Activated naive CD8-positive, alpha-beta T cell treated with anti-CD3 and anti-CD28 coated beads, Interleukin-2, amount 10 ng/mL, durations not matched to agents 7 days and 5 days (primary cell): ENCODE measurements around the gene FCHO1. TPM values are rescaled to one million over a fixed set of nuclear protein-coding genes. Genes with fewer than 3 reads are reported as not detected.

ENCODE experiments used
- ATAC-seq: fragments of 150-1000 bp; cut with Tn5 transposase; one replicate; pipeline ENCODE4 v1.10.0; 2021; ENCODE audit warnings: low read depth, moderate library complexity
- POLR2A ChIA-PET: fragments of 350-600 bp; sonication (Branson Sonifier 250); formaldehyde crosslinking; loops from one replicate; lab custom pipeline; 2021; ENCODE audit warnings: antibody characterized with exemption; lab: Charles Lee
- DNase-seq: peaks from one replicate; pipeline ENCODE4 v3.0.0; 2021
- H3K27ac Mint-ChIP-seq: one replicate; pipeline ENCODE4 v1.8.0; 2022; ENCODE audit warnings: mild to moderate bottlenecking, mixed read lengths
- H3K27me3 Mint-ChIP-seq: one replicate; pipeline ENCODE4 v1.8.0; 2022; ENCODE audit warnings: mild to moderate bottlenecking, moderate library complexity, mixed read lengths
- H3K36me3 Mint-ChIP-seq: one replicate; pipeline ENCODE4 v1.8.0; 2021; ENCODE audit warnings: mild to moderate bottlenecking, mixed read lengths
- H3K4me1 Mint-ChIP-seq: one replicate; pipeline ENCODE4 v1.8.0; 2021; ENCODE audit warnings: mixed read lengths
- H3K4me3 Mint-ChIP-seq: one replicate; pipeline ENCODE4 v1.8.0; 2022; ENCODE audit warnings: mild to moderate bottlenecking, moderate library complexity, mixed read lengths
- H3K9me3 Mint-ChIP-seq: one replicate; pipeline ENCODE4 v1.8.0; 2021; ENCODE audit warnings: mixed read lengths
- total RNA-seq, 2 experiments: library from RNA; stranded (reverse); gene quantifications; one replicate each; pipeline ENCODE4 v1.2.3, GENCODE V29; 2021

FCHO1 gene
- total RNA-seq, 2 experiments from 2014 or later, result 74.2 to 77.9 TPM

DNA sequence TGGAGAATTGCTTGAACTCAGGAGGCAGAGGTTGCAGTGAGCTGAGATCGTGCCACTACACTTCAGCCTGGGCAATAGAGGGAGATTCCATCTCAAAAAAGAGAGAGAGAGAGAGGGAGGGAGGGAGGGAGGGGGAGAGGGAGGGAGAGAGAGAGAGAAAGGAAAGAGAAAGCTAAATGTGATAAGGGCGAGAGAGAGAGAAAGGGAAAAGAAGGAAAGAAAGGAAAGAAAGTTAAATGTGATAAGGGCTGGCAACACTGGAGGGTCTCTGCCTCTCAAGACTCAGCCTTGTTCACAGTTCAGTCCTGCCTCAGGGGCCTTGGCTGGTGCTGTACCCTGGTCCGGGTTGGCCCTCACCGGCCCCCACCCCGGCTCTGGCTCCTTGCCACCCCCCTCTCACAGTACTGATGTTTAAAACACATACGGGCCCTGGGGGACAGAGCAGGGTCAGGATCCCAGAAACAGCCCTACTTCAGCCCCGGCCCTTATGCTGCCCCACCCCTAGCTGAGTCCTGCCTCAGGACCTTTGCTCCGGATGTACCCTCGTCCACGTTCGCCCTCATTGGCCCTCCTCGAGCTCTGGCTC lies 28.5 kb upstream of the FCHO1 start:
- Mint-ChIP-seq H3K4me3 (no peak overlapping the region), H3K27ac (no peak overlapping the region), H3K27me3 (no peaks in the 10 kb centered on the region), H3K9me3 (no peaks in the 10 kb centered on the region), H3K36me3 (peaks cover 8% of the 10 kb centered on the region), H3K4me1 (peaks cover 30% of the 10 kb centered on the region)
- POLR2A ChIA-PET, result no interaction called here
- DNase-seq (no peak), ATAC-seq (no peak)

DNA sequence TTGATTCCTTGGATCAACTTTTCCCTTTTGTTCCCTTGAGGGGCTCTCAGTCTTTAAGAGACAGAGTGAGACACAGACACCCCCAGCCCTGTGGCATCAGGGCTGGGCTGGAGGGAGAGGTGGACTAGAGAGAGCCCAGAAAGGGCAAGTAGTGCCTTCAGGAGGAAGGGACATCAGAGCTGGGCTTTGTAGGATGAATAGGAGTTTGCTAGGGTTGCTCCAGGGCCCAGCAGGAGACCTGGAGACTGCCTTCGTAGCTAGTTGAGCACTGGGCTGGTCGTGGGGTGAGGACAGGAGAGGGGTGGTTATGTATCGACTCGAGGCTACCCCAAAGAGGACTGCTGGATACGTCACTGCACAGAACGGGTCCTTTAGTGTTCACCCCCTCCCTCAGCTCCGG lies 26.6 kb upstream of the FCHO1 start:
- DNase-seq (no peak), ATAC-seq (no peak)
- Mint-ChIP-seq H3K27me3 (no peaks in the 10 kb centered on the region), H3K9me3 (no peaks in the 10 kb centered on the region), H3K4me1 (peaks cover 23% of the 10 kb centered on the region), H3K4me3 (no peak overlapping the region), H3K36me3 (peaks cover 8% of the 10 kb centered on the region), H3K27ac (no peak overlapping the region)
- POLR2A ChIA-PET, result interaction anchor here (0.5 kb wide), 1 partner anchor 18 kb away, joined by 4 read pairs; no protein-coding TSS in a partner anchor

DNA sequence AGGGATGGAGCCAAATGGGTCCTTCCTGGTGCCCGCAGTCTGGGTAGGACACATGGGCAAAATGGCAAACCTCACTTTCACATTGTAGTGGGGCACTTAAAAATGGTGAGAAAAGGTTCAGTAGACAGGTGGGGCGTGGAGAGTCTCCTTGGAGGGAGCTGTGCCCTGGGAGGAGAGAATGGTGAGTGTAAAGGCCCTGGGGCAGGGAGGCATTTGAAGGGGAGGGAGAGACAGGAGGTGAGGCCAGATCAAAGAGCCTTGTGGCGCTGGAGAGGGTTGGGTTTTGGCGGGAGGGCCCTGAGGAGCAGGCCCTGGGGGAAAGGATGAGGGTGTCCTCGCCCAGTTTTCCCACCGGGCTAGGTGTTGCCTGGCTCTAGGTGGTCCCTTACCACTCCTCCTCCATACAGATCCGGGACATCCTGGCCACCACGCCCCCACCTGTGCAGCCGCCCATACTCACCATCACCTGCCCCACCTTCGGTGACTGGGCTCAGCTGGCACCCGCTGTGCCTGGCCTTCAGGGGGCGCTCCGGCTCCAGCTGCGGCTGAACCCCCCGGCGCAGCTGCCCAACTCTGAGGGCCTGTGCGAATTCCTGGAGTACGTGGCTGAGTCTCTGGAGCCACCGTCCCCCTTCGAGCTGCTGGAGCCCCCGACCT lies 25.7 kb upstream of the FCHO1 start:
- H3K27ac Mint-ChIP-seq, result no peak overlapping the region
- H3K4me1 Mint-ChIP-seq, result peaks cover 19% of the 10 kb centered on the region

DNA sequence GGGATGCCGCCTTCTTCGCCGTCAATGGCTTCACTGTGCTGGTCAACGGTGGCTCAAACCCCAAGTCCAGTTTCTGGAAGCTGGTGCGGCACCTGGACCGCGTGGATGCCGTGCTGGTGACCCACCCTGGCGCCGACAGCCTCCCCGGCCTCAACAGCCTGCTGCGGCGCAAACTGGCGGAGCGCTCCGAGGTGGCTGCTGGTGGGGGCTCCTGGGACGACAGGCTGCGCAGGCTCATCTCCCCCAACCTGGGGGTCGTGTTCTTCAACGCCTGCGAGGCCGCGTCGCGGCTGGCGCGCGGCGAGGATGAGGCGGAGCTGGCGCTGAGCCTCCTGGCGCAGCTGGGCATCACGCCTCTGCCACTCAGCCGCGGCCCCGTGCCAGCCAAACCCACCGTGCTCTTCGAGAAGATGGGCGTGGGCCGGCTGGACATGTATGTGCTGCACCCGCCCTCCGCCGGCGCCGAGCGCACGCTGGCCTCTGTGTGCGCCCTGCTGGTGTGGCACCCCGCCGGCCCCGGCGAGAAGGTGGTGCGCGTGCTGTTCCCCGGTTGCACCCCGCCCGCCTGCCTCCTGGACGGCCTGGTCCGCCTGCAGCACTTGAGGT lies 25.0 kb upstream of the FCHO1 start:
- H3K27ac Mint-ChIP-seq, result no peak overlapping the region
- H3K4me1 Mint-ChIP-seq, result peaks cover 16% of the 10 kb centered on the region
- H3K4me3 Mint-ChIP-seq, result no peak overlapping the region
- H3K27me3 Mint-ChIP-seq, result no peaks in the 10 kb centered on the region
- DNase-seq, result no peak
- H3K36me3 Mint-ChIP-seq, result peaks cover 22% of the 10 kb centered on the region
- no peak for ATAC-seq
- POLR2A ChIA-PET, result no interaction called here
- H3K9me3 Mint-ChIP-seq, result no peaks in the 10 kb centered on the region

More for the DNA sequence above, 25.7 kb upstream of the FCHO1 start:
- no peak for ATAC-seq
- peaks cover 15% of the 10 kb centered on the region for H3K36me3 Mint-ChIP-seq
- H3K4me3 Mint-ChIP-seq, result no peak overlapping the region
- POLR2A ChIA-PET, result no interaction called here
- DNase-seq, result peak; percentile 47
- H3K27me3 Mint-ChIP-seq, result no peaks in the 10 kb centered on the region
- H3K9me3 Mint-ChIP-seq, result no peaks in the 10 kb centered on the region

DNA sequence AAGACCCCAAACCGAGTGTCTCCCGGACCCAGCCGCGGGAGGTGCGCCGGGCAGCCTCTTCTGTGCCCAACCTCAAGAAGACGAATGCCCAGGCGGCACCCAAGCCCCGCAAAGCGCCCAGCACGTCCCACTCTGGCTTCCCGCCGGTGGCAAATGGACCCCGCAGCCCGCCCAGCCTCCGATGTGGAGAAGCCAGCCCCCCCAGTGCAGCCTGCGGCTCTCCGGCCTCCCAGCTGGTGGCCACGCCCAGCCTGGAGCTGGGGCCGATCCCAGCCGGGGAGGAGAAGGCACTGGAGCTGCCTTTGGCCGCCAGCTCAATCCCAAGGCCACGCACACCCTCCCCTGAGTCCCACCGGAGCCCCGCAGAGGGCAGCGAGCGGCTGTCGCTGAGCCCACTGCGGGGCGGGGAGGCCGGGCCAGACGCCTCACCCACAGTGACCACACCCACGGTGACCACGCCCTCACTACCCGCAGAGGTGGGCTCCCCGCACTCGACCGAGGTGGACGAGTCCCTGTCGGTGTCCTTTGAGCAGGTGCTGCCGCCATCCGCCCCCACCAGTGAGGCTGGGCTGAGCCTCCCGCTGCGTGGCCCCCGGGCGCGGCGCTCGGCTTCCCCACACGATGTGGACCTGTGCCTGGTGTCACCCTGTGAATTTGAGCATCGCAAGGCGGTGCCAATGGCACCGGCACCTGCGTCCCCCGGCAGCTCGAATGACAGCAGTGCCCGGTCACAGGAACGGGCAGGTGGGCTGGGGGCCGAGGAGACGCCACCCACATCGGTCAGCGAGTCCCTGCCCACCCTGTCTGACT lies 24.1 kb upstream of the FCHO1 start:
- Mint-ChIP-seq H3K36me3 (peaks cover 28% of the 10 kb centered on the region), H3K4me3 (no peak overlapping the region), H3K27me3 (no peaks in the 10 kb centered on the region), H3K27ac (no peak overlapping the region), H3K9me3 (no peaks in the 10 kb centered on the region), H3K4me1 (peaks cover 13% of the 10 kb centered on the region)
- POLR2A ChIA-PET, result interaction anchor here (1.3 kb wide), 1 partner anchor 24 kb away, joined by 3 read pairs; the partner anchor contains the start of gene FCHO1
- DNase-seq, result no peak
- ATAC-seq, result no peak

DNA sequence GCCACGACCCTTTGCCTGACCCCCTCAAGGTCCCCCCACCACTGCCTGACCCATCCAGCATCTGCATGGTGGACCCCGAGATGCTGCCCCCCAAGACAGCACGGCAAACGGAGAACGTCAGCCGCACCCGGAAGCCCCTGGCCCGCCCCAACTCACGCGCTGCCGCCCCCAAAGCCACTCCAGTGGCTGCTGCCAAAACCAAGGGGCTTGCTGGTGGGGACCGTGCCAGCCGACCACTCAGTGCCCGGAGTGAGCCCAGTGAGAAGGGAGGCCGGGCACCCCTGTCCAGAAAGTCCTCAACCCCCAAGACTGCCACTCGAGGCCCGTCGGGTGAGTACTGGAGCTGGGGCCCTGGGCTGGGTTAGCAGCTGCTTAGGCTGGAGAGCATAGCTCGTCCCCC lies 23.4 kb upstream of the FCHO1 start:
- DNase-seq (no peak), ATAC-seq (no peak)
- Mint-ChIP-seq H3K27ac (no peak overlapping the region), H3K4me3 (no peak overlapping the region), H3K36me3 (peaks cover 29% of the 10 kb centered on the region), H3K9me3 (no peaks in the 10 kb centered on the region), H3K4me1 (peaks cover 13% of the 10 kb centered on the region), H3K27me3 (no peaks in the 10 kb centered on the region)
- POLR2A ChIA-PET, result interaction anchor here (1.3 kb wide), 1 partner anchor 23 kb away, joined by 3 read pairs; the partner anchor contains the start of gene FCHO1

DNA sequence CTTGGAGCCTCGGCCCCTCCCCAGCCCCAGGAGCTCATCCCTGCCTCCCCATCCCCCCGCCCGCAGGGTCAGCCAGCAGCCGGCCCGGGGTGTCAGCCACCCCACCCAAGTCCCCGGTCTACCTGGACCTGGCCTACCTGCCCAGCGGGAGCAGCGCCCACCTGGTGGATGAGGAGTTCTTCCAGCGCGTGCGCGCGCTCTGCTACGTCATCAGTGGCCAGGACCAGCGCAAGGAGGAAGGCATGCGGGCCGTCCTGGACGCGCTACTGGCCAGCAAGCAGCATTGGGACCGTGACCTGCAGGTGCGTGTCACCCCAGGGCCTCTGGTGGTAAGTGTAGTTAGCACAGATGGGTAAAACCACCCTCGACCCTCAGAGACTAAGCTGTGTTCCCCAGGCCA lies 18.1 kb upstream of the FCHO1 start:
- Mint-ChIP-seq H3K9me3 (no peaks in the 10 kb centered on the region), H3K4me3 (no peak overlapping the region), H3K27ac (no peak overlapping the region), H3K27me3 (no peaks in the 10 kb centered on the region), H3K4me1 (peaks cover 11% of the 10 kb centered on the region), H3K36me3 (peaks cover 23% of the 10 kb centered on the region)
- POLR2A ChIA-PET, result no interaction called here
- ATAC-seq, result no peak
- DNase-seq, result no peak

DNA sequence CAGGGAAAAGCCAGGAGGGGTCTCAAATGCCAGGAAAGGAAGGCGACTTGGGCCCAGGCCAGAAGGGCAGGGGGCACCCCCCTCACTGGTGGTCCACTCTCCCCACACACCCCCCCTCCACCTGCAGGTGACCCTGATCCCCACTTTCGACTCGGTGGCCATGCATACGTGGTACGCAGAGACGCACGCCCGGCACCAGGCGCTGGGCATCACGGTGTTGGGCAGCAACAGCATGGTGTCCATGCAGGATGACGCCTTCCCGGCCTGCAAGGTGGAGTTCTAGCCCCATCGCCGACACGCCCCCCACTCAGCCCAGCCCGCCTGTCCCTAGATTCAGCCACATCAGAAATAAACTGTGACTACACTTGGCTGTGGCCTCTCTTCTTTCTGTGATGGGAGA lies 17.1 kb upstream of the FCHO1 start:
- ATAC-seq (no peak), DNase-seq (no peak)
- no peaks in the 10 kb centered on the region for H3K27me3 Mint-ChIP-seq
- no peak overlapping the region for H3K27ac Mint-ChIP-seq
- POLR2A ChIA-PET, result no interaction called here
- H3K4me1 Mint-ChIP-seq, result peaks cover 14% of the 10 kb centered on the region
- H3K9me3 Mint-ChIP-seq, result no peaks in the 10 kb centered on the region
- H3K36me3 Mint-ChIP-seq, result peaks cover 23% of the 10 kb centered on the region
- no peak overlapping the region for H3K4me3 Mint-ChIP-seq

DNA sequence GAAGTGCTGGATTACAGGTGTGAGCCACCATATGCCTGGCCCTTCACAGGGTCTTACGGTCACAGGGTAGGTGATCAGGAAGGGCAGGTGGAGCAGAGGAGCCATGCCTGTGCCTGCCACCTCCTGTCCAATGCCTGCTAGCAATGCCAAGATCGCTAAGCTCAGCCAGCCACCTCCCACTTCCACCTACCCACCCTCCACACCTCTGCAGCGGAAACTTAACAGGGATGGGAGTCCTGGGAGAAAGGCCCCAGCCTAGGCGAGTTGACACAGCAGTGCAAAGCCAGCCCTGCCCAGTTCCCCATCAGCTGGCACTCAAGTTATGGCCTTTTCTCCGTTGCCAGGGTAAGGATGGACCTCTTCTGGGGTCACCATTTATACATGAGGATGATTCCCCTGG lies 15.9 kb upstream of the FCHO1 start:
- ATAC-seq, result no peak
- Mint-ChIP-seq H3K36me3 (peaks cover 18% of the 10 kb centered on the region), H3K4me3 (no peak overlapping the region), H3K9me3 (no peaks in the 10 kb centered on the region), H3K27me3 (no peaks in the 10 kb centered on the region), H3K4me1 (peaks cover 13% of the 10 kb centered on the region), H3K27ac (no peak overlapping the region)
- POLR2A ChIA-PET, result no interaction called here
- no peak for DNase-seq

DNA sequence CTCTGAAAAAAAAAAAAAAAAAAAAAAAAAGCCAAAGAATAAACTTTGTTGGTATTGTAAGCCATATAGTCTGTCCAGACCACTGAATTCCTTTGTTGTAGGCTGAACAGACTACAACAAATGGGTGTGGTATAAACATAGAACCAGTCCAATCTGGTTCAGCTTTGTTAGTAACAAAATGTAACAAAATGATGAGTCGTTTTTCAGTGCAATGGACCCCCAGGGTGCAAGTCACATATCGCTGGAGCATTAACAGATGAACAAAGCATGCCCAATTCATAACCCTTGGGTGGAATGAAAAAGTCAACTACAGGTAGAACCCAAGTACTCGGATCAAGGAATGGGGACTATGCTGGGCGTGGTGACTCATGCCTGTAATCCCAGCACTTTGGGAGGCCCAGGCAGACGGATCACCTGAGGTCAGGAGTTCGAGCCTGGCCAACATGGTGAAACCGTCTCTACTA lies 13.6 kb upstream of the FCHO1 start:
- Mint-ChIP-seq H3K36me3 (peaks cover 3% of the 10 kb centered on the region), H3K4me3 (no peak overlapping the region), H3K27me3 (no peaks in the 10 kb centered on the region), H3K4me1 (peaks cover 4% of the 10 kb centered on the region), H3K27ac (no peak overlapping the region), H3K9me3 (no peaks in the 10 kb centered on the region)
- no peak for DNase-seq
- ATAC-seq, result no peak
- POLR2A ChIA-PET, result interaction anchor here (1.2 kb wide), 1 partner anchor 17 kb away, joined by 3 read pairs; no protein-coding TSS in a partner anchor

DNA sequence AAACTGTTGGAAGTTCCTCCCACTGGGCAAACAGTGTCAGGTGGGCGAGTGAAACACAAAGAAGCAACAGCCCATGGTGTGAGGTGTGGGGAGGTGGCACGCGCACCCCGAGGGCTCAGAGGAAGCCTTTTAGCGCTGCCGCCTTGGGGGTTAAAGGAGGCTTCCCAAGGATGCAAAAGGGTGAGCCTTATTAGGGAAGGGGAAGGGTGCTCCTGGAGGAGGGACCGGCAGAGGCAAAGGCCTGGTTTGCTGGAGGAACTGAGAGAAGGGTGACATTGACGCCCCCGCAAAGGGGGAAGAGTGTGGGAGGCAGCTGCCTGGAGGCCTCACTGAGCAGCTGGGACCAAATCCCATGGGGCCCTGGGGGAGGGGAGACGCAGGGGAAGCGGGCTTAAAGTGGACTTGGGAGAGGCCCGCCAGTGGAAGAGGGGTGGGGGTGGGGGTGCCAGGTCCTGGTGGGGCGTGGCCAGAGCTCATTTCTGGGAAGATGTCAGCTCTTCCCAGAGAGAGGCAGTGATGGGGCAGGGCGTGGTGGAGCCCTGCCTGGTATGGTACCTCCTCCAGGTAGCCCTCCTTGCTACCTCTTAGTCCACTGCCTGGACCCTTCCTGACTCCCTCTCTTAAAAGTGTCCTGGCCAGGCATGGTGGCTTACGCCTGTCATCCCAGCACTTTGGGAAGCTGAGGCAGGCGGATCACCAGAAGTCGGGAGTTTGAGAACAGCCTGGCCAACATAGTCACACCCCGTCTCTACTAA lies 12.0 kb upstream of the FCHO1 start:
- ATAC-seq, result no peak
- no peak overlapping the region for H3K27ac Mint-ChIP-seq
- POLR2A ChIA-PET, result no interaction called here

DNA sequence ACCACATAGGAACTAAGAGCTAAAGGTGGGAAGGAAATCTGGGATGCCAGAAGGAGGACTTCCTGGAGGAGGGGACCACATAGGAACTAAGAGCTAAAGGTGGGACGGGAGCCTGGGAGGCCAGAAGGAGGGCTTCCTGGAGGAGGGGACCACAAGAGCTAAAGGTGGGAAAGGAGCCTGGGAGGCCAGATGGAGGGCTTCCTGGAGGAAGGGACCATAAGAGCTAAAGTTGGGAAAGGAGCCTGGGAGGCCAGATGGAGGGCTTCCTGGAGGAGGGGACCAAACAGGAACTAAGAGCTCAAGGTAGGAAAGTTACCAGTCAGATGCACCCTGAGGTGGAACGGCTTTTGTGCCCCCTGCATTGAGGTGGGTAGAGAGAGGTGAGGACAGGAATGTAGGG lies 9.8 kb upstream of the FCHO1 start:
- no peak overlapping the region for H3K27ac Mint-ChIP-seq
- H3K27me3 Mint-ChIP-seq, result no peaks in the 10 kb centered on the region
- no peak for ATAC-seq
- POLR2A ChIA-PET, result interaction anchor here (1.4 kb wide), 1 partner anchor 10 kb away, joined by 3 read pairs; the partner anchor contains the start of gene FCHO1
- H3K4me3 Mint-ChIP-seq, result no peak overlapping the region
- DNase-seq, result no peak
- peaks cover 6% of the 10 kb centered on the region for H3K4me1 Mint-ChIP-seq
- H3K9me3 Mint-ChIP-seq, result no peaks in the 10 kb centered on the region
- H3K36me3 Mint-ChIP-seq, result peaks cover 2% of the 10 kb centered on the region

More for the DNA sequence above, 12.0 kb upstream of the FCHO1 start:
- Mint-ChIP-seq H3K4me1 (peaks cover 4% of the 10 kb centered on the region), H3K27me3 (no peaks in the 10 kb centered on the region), H3K9me3 (no peaks in the 10 kb centered on the region), H3K4me3 (no peak overlapping the region), H3K36me3 (peaks cover 3% of the 10 kb centered on the region)
- no peak for DNase-seq
